ENCODE data around the gene ENO2.

The ENO2 gene

GRCh38 chr12:6961695-6962284, 47.4 kb downstream of the ENO2 start:
- DNase-seq, result peak; percentile 73 to 77

DNA sequence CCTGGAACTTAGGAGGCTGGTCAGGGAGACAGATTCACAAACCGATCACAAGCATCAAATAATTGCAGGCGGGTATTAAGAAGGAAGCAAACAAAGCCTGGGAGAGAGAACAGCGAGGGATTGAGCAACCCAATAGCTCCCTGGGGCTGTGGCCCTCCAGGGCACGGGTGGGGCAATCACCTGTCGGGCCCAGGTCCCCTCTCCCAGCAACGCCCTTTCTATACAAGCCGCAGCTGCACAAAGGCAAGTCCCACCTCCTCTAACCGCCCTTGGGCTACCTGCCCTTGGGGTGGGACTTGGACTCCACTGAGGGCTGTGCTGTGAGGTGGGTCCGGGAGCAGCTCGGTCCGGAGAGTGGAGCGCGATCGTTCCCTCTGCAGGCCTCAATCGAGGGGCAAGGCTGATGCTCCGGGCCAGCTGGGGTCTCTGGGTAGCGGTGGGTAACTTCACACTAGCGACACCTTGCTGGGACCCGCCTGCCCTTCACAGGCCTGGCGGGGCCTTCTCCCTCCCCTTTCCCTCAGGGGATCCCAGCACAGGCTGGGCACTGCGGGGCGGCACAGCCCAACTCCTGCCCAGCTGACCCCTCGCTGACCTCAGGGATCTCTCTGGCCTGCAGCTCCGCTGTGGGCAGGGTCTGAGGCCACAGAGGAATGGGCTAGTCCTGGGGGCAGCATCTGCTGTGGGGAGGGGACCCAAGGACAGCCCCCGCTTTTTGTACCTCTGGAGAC, 48.1 kb downstream of the ENO2 start:
- no peak for DNase-seq

- DNase-seq, result no peak
Measured at GRCh38 chr12:6963016-6963731, 48.8 kb downstream of the ENO2 start.

GRCh38 chr12:6963791-6964413, 49.5 kb downstream of the ENO2 start:
- no peak for DNase-seq

- DNase-seq, result no peak
Measured at GRCh38 chr12:6964605-6965025, 50.2 kb downstream of the ENO2 start.

DNA sequence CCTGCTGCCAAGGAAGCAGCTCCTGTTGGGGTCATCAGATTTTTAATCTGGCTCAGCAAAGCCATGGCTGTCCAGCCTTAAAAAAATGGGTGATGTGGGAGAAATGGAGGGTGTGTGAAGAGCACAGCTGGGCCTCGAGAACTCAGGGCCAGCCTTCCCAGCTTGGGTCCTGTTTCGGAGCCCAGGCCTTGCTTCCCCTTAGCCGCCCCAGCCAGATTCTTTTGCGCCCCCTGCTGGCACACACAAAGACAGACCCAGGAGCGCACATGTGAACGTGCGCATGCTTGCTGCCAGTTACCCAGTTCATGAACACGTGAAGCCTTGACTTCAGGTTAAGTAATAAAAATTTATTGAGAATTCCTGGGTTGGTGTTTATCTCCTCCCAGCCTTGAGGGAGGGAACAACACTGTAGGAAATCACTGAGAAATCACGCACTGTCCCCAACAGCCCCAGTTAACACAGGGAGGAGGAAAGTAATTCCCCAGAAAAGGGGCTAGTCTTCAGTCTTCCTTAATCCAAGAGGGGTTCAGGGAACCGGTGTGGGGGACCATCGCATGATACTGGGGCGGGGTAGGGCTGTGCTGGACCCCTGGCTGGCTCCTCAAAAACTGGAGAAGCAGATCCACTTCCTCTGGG, 50.8 kb downstream of the ENO2 start:
- DNase-seq, result peak; percentile 89 to 92

DNA sequence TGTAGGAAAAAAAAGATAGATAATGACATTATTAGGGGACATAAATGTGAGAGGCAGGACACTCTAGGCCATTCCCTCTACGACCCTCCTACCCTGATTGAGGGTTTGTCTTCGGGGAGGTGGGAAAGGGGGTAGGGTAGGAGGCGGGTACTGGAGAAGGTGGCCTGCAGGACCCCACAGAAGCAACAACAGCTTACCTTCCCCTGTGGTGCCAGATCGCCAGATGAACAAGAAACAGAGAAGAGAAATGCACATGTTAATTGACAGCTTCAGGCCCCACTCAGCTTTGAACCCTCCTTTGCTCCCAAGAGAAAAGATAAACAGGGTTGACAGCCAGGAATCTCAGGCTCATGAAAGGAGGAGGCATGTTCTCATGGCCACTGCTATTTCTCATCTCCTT, 51.3 kb downstream of the ENO2 start:
- DNase-seq, result no peak

GRCh38 chr12:6966351-6966750, 52.0 kb downstream of the ENO2 start:
- DNase-seq, result no peak

DNA sequence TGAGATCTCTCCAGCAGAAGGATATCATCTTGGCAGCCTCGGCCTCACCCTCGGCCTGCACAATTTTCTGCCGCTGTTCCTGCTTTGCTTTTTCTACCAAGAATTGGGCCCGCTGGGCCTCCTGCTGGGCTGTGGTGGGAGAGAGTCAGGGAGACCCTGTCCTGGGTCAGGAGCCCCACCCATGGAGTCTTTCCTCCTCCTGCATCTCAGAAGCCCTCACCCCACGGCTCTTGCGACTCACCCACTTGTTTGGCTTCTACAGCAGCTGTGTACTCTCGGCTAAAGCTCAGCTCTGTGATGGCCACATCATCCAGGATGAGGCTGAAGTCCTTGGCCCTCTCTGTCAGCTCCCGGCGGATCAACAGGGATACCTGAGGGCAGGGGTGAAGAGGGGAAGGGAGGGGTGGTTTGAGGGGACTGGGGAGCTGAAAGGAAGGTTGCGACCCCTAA, 53.3 kb downstream of the ENO2 start:
- DNase-seq, result no peak

DNA sequence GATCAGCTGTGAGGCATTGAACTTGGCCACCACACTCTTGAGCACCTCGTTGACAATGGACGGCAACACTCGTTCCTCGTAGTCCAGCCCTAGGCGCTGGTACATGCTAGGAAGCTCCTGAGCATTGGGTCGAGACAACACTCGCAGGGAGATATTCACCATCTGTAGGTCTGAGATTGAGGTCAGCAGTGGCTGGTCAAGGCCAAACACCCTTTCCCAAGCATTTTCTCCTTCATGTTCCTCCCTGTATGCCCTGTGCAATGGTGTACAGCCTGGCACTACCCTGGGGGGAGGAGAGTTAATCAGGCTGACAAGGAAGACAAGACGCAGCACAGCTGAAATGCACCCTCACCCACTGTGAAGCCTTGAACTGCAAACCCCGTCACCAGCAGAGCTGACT, 54.0 kb downstream of the ENO2 start:
- no peak for DNase-seq

- DNase-seq, result peak; percentile 25 to 41
Measured at GRCh38 chr12:6970096-6970527, 55.7 kb downstream of the ENO2 start.
